Endothelial cell of coronary artery (primary cell): ENCODE results near the gene ZNF821. TPM values are rescaled to one million over a fixed set of nuclear protein-coding genes. Genes with fewer than 3 reads are reported as not detected.

Experiments used
- total RNA-seq: library from RNA; depleted of rRNA; stranded (reverse); fragments of >200 nt; gene quantifications from 2 replicates; pipeline ENCODE4 v1.2.3, GENCODE V29; 2014

The ZNF821 gene
- 4.5 and 5.5 TPM in 2 replicates for total RNA-seq

DNA sequence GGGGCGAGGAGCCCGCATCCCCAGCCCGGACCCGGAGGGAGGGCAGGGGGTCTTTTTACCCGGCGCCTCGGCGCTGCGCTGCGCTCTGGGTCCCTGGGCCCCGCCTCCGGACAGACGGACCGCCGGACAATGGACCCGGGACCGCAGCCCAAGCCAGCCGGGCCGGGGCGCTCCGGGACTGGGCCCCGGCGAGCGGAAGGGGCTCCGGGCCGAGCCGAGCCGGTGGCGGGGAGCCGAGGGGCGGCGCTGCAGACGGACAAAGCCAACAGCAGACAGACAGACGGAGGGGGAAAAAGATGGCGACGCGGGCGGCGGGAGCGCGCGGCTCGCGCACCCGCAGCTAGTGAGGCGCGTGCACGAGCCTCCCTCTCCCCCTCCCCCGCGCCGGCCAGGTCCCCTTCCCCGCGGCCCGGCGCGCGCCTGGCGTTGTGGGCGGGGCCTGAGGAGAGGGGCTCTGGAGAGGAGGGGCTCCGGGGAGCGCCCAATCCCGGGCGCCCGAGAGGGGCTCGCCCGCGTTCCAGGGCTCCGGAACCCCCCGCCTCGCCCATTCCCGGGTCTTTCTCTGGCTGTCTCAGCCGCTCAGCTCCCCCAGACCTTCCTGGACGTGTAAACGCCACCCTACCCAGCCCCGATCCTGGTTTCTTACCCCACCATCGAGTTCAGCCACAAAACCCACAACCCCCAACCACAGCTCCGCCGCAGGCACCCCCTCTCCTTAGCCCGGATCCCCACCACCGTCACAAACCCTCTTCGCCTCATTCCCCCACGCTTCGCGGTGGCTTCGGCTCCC, at the start of gene ZNF821:
Gene ZNF821 (minus strand): TSS at position 334 of the 790 bp plus-strand sequence. CDS start 4,236 bp downstream, outside the sequence.

DNA sequence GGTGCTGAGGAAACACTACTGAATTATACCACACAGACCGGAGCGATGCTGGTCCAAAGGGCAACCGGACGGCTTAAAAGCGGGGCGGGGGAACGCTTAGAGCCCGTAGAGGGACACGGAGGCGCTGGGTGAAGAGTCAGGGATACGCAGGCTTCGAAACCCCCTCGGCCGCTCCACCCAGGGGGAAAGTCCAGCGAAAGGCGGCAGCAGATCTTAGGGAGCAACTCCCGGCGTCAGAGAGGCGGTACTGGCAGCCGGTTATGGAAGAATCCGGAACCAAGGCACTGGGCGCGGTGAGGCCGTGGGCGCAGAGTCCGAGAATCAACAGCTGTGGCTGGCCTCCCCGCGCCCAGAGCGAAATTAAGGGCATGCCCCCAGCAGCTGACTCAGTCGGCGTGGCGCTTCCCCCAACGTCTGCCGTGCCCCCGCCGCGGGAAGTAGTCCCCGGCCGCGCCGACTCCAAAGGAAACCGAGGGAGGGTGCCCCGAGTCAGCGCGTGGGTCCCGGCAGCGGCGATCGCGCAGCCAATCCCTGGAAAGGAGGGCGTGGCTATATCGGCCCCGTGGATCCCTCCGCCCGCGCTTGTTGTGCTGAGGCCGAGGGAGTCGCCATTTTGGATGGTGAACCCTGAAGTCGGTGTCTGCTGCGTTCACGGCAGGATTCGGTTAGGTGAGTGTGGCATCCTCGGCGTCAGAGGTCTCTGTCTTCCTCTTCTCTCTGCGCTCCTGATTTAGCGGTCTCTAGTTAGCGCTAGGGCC, 11.1 kb upstream of the ZNF821 start, which contains the start of gene IST1:
Gene IST1 (plus strand): TSS at position 611 of the 758 bp plus-strand sequence. CDS start 20,110 bp downstream, outside the sequence.

GRCh38 chr16:71845639-71846430, 38.1 kb downstream of the ZNF821 start, which contains the start of gene ATXN1L:
ATXN1L (plus strand) TSS chr16:71845976; CDS start chr16:71849741, 3,765 bp downstream.

Other genes starting within 250 kb of the ZNF821 start
- 4.9 and 7.1 TPM in 2 replicates for gene PHLPP2, start 159.5 kb downstream of the ZNF821 start, total RNA-seq
- gene AP1G1, start 75.3 kb downstream of the ZNF821 start, total RNA-seq = 42.5 and 60.1 TPM in 2 replicates
- gene ATXN1L, start 38.2 kb downstream of the ZNF821 start, total RNA-seq = 11.3 and 16.5 TPM in 2 replicates
- gene IST1, start 11.3 kb upstream of the ZNF821 start, total RNA-seq = 133 and 151 TPM in 2 replicates
- gene PKD1L3, start 116.2 kb upstream of the ZNF821 start, total RNA-seq = not detected in 2 replicates
- 3.7 TPM in 2 replicates for gene DHODH, start 124.6 kb upstream of the ZNF821 start, total RNA-seq
- gene HP, start 170.3 kb upstream of the ZNF821 start, total RNA-seq = not detected in 2 replicates
- gene HPR, start 179.0 kb upstream of the ZNF821 start, total RNA-seq = not detected in 2 replicates
- 5.9 and 6.7 TPM in 2 replicates for gene TXNL4B, start 209.4 kb upstream of the ZNF821 start, total RNA-seq
- 109 and 116 TPM in 2 replicates for gene DHX38, start 209.7 kb upstream of the ZNF821 start, total RNA-seq